ENCODE data around the gene CRYBG3. TPM values are rescaled to one million over a fixed set of nuclear protein-coding genes. Genes with fewer than 3 reads are reported as not detected.

CRYBG3 gene
- polyA plus RNA-seq (2013, experiment 1 of 2) = 3.9 TPM
- polyA plus RNA-seq (2013, experiment 2 of 2) = 5.1 TPM

DNA sequence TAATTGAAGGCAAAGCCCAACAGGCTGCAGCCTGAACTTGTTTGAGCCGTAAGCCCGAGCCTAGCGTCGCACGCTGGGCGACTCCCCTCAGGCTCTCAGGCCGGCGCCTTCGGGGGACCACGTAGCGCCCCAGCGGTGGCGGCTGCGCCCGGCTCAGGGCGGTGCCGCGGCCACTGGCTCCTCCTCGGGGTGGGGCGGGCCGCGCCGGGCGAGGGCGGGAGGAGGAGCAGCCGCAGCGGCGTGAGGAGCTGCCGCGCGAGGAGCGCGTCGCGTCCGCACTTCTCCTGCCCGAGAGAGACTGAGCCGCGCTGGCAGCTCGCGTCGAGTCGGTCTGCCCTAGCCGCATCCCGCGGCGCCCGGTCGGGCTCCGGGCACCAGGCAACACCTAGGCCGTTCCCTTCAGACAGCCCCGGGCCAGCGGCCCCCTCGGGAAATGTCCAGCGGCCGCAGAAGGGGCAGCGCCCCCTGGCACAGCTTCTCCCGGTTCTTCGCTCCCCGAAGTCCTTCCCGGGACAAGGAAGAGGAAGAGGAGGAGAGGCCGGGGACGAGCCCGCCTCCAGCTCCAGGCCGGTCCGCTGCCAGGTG lies at the start of gene CRYBG3:
Gene CRYBG3, plus strand, starts transcription at position 238 of the 585 bp plus-strand sequence. Its CDS starts 196 bp downstream, at position 434.
- no peak within 1 kb of the TSS for H3K27ac ChIP-seq (ENCODE audit: low read depth, low read length, severe bottlenecking)
- H3K9me3 ChIP-seq (ENCODE audit: control insufficient read depth, low read length) = no peaks in the 10 kb centered on the region
- 0 to 1% methylated on average over 23 to 42 of the region's 66 CpGs for WGBS, 2 experiments (ENCODE audit: insufficient coverage in 2 of 2)
- peaks cover 7% of the 10 kb centered on the region for H3K4me1 ChIP-seq (ENCODE audit: control insufficient read depth, insufficient read depth, low read length, poor library complexity, severe bottlenecking)
- H3K36me3 ChIP-seq (ENCODE audit: control insufficient read depth, insufficient read depth, low read length) = no peaks in the 10 kb centered on the region
- H3K4me3 ChIP-seq (ENCODE audit: extremely low read depth, insufficient read depth, low read length, poor library complexity, severe bottlenecking) = peak within 1 kb of the TSS; percentile 77

GRCh38 chr3:97772926-97773325 lies 48.9 kb upstream of the CRYBG3 start:
- H3K4me1 ChIP-seq (ENCODE audit: control insufficient read depth, insufficient read depth, low read length, poor library complexity, severe bottlenecking) = no peaks in the 10 kb centered on the region
- no peak overlapping the region for H3K4me3 ChIP-seq (ENCODE audit: extremely low read depth, insufficient read depth, low read length, poor library complexity, severe bottlenecking)
- peaks cover 6% of the 10 kb centered on the region for H3K9me3 ChIP-seq (ENCODE audit: control insufficient read depth, low read length)
- H3K27ac ChIP-seq (ENCODE audit: low read depth, low read length, severe bottlenecking) = no peak overlapping the region
- 83 to 100% methylated on average over 1 of the region's 3 CpGs for WGBS, 2 experiments (ENCODE audit: insufficient coverage in 2 of 2)
- peaks cover 6% of the 10 kb centered on the region for H3K36me3 ChIP-seq (ENCODE audit: control insufficient read depth, insufficient read depth, low read length)

DNA sequence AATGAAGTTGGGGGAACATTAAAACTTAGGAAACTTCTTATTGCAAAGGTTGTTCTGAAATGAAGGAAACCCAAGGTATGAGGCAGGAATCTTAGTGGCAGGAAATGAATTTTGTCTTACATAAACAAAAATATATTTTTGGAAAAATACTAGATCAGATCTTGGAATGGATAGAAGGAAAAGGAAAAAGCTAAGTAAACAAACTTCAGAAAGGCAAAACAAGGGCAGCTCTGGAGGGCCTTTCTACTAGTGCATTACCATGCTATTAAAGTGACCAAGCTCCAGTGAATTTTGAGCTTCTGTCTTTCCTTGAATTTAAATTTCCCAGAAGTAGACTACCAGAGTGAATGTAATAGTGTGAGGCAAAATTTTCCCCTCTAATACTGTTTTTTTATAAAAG lies 43.7 kb upstream of the CRYBG3 start:
- no peaks in the 10 kb centered on the region for H3K36me3 ChIP-seq (ENCODE audit: control insufficient read depth, insufficient read depth, low read length)
- peak overlapping the region; percentile 18 for H3K27ac ChIP-seq (ENCODE audit: low read depth, low read length, severe bottlenecking)
- H3K4me1 ChIP-seq (ENCODE audit: control insufficient read depth, insufficient read depth, low read length, poor library complexity, severe bottlenecking) = no peaks in the 10 kb centered on the region
- no peaks in the 10 kb centered on the region for H3K9me3 ChIP-seq (ENCODE audit: control insufficient read depth, low read length)
- no peak overlapping the region for H3K4me3 ChIP-seq (ENCODE audit: extremely low read depth, insufficient read depth, low read length, poor library complexity, severe bottlenecking)

- Histone ChIP-seq H3K4me1 (ENCODE audit: control insufficient read depth, insufficient read depth, low read length, poor library complexity, severe bottlenecking) (no peaks in the 10 kb centered on the region), H3K36me3 (ENCODE audit: control insufficient read depth, insufficient read depth, low read length) (no peaks in the 10 kb centered on the region), H3K4me3 (ENCODE audit: extremely low read depth, insufficient read depth, low read length, poor library complexity, severe bottlenecking) (no peak overlapping the region), H3K9me3 (ENCODE audit: control insufficient read depth, low read length) (no peaks in the 10 kb centered on the region), H3K27ac (ENCODE audit: low read depth, low read length, severe bottlenecking) (no peak overlapping the region)
Observed at GRCh38 chr3:97793420-97794019, 28.3 kb upstream of the CRYBG3 start.

DNA sequence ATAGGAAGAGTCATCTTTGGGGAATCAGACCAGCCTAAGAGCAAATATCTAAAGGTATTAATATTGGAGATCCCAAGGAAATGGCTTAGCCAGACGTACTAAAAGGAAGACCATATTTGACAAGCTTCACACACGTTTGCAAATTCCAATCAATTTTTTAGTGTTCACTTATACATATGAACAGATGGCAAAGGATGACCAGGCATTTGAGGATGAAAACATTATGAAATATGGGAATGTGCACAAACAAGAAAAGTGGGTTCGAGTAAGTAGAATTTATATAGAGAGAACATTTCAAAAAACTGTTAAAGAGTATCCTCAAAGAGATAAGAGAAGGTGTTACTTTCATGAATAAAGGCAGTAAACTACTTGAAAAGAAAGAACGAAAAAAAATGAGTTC lies 25.9 kb upstream of the CRYBG3 start:
- no peak overlapping the region for H3K27ac ChIP-seq (ENCODE audit: low read depth, low read length, severe bottlenecking)
- no peak overlapping the region for H3K4me3 ChIP-seq (ENCODE audit: extremely low read depth, insufficient read depth, low read length, poor library complexity, severe bottlenecking)
- no peaks in the 10 kb centered on the region for H3K9me3 ChIP-seq (ENCODE audit: control insufficient read depth, low read length)
- no peaks in the 10 kb centered on the region for H3K4me1 ChIP-seq (ENCODE audit: control insufficient read depth, insufficient read depth, low read length, poor library complexity, severe bottlenecking)
- no peaks in the 10 kb centered on the region for H3K36me3 ChIP-seq (ENCODE audit: control insufficient read depth, insufficient read depth, low read length)
- WGBS, 2 experiments (ENCODE audit: insufficient coverage in 2 of 2) = 100% methylated on average over 1 of the region's 4 CpGs

DNA sequence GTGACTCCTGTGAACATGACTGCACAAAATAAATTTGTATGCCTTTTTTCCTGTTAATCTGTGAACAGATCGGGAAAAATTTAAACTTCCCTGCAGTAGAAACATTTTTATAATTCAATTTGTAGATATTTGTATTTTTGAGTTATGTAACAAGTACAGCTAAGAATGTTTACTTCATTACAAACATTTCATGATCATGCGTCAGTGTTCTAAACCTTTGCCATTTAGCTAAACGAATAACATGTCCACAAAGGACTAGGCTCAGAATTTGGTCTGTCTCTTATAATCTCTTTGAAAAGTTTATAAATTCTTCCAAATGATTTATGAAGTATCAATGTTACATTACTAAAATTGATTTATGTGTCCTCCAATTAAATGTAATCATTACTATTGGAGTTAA lies 17.3 kb upstream of the CRYBG3 start:
- no peak overlapping the region for H3K27ac ChIP-seq (ENCODE audit: low read depth, low read length, severe bottlenecking)
- no peaks in the 10 kb centered on the region for H3K9me3 ChIP-seq (ENCODE audit: control insufficient read depth, low read length)
- H3K4me3 ChIP-seq (ENCODE audit: extremely low read depth, insufficient read depth, low read length, poor library complexity, severe bottlenecking) = no peak overlapping the region
- H3K36me3 ChIP-seq (ENCODE audit: control insufficient read depth, insufficient read depth, low read length) = no peaks in the 10 kb centered on the region
- H3K4me1 ChIP-seq (ENCODE audit: control insufficient read depth, insufficient read depth, low read length, poor library complexity, severe bottlenecking) = no peaks in the 10 kb centered on the region
- WGBS, 2 experiments (ENCODE audit: insufficient coverage in 2 of 2) = no CpG with 5 or more reads among the region's 3 CpGs

DNA sequence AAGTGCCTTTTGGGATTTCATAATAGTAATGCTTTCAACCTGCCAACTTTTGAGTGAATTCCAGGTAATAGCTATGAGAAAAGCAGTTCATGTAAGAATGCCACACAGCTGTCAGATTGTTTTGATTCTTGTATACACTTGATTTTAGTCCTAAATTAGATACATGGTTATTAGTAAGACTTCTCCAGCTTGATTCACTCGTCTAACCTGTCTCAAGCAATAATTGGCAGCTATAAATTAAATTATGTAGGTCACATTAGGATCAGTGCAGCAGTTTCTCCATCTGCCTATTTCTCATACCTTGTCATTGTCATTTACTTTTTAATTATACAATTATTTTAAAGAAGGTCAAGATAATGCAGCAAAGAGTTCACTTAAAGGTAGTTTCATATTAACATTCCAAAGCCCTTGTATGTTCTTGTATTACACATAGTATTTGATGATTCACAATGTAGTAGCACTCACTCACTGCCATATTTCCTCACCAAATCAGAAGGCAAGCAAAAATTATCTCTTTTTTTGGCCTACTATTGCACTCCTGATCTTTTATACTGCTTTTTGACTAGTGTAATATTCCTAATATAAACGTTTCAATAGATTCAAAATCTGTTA lies 10.9 kb upstream of the CRYBG3 start:
- H3K4me1 ChIP-seq (ENCODE audit: control insufficient read depth, insufficient read depth, low read length, poor library complexity, severe bottlenecking) = no peaks in the 10 kb centered on the region
- H3K9me3 ChIP-seq (ENCODE audit: control insufficient read depth, low read length) = no peaks in the 10 kb centered on the region
- H3K4me3 ChIP-seq (ENCODE audit: extremely low read depth, insufficient read depth, low read length, poor library complexity, severe bottlenecking) = no peak overlapping the region
- H3K27ac ChIP-seq (ENCODE audit: low read depth, low read length, severe bottlenecking) = no peak overlapping the region
- no CpG with 5 or more reads among the region's 2 CpGs for WGBS, 2 experiments (ENCODE audit: insufficient coverage in 2 of 2)
- no peaks in the 10 kb centered on the region for H3K36me3 ChIP-seq (ENCODE audit: control insufficient read depth, insufficient read depth, low read length)

- Histone ChIP-seq H3K9me3 (ENCODE audit: control insufficient read depth, low read length) (no peaks in the 10 kb centered on the region), H3K27ac (ENCODE audit: low read depth, low read length, severe bottlenecking) (no peak overlapping the region)
- WGBS, 2 experiments (ENCODE audit: insufficient coverage in 2 of 2) = 0% methylated on average over 1 of the region's 1 CpG
Observed at GRCh38 chr3:97815149-97815917, 6.5 kb upstream of the CRYBG3 start.

DNA sequence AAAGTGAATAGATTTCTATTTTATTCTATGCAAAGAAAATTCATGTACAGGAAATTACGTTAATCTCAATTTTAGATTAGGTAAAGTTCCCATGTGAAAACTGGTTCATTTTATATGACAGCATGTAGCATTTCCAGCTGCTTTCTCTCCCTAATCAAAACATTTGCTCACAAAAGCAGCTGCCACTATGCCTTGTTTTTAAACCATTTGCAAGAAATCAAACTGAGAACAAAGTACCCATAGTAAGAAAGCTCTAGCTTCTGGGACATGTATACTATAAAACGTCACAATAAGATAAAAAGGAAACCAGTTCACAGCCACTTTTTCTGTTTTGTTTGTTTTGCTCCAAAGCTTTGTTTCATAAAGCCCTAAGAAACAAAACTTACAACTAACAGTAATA lies 5.0 kb upstream of the CRYBG3 start:
- no peaks in the 10 kb centered on the region for H3K9me3 ChIP-seq (ENCODE audit: control insufficient read depth, low read length)
- H3K4me1 ChIP-seq (ENCODE audit: control insufficient read depth, insufficient read depth, low read length, poor library complexity, severe bottlenecking) = no peaks in the 10 kb centered on the region
- WGBS, 2 experiments (ENCODE audit: insufficient coverage in 2 of 2) = no CpG with 5 or more reads among the region's 2 CpGs
- no peaks in the 10 kb centered on the region for H3K36me3 ChIP-seq (ENCODE audit: control insufficient read depth, insufficient read depth, low read length)
- H3K4me3 ChIP-seq (ENCODE audit: extremely low read depth, insufficient read depth, low read length, poor library complexity, severe bottlenecking) = no peak overlapping the region
- no peak overlapping the region for H3K27ac ChIP-seq (ENCODE audit: low read depth, low read length, severe bottlenecking)

More at GRCh38 chr3:97815149-97815917, 6.5 kb upstream of the CRYBG3 start:
- Histone ChIP-seq H3K4me3 (ENCODE audit: extremely low read depth, insufficient read depth, low read length, poor library complexity, severe bottlenecking) (no peak overlapping the region), H3K4me1 (ENCODE audit: control insufficient read depth, insufficient read depth, low read length, poor library complexity, severe bottlenecking) (no peaks in the 10 kb centered on the region), H3K36me3 (ENCODE audit: control insufficient read depth, insufficient read depth, low read length) (no peaks in the 10 kb centered on the region)

GRCh38 chr3:97817965-97818364 lies 3.8 kb upstream of the CRYBG3 start:
- no peaks in the 10 kb centered on the region for H3K36me3 ChIP-seq (ENCODE audit: control insufficient read depth, insufficient read depth, low read length)
- 70 to 75% methylated on average over 2 of the region's 3 CpGs for WGBS, 2 experiments (ENCODE audit: insufficient coverage in 2 of 2)
- H3K27ac ChIP-seq (ENCODE audit: low read depth, low read length, severe bottlenecking) = no peak overlapping the region

More at GRCh38 chr3:97817965-97818364, 3.8 kb upstream of the CRYBG3 start:
- Histone ChIP-seq H3K4me1 (ENCODE audit: control insufficient read depth, insufficient read depth, low read length, poor library complexity, severe bottlenecking) (no peaks in the 10 kb centered on the region), H3K4me3 (ENCODE audit: extremely low read depth, insufficient read depth, low read length, poor library complexity, severe bottlenecking) (no peak overlapping the region), H3K9me3 (ENCODE audit: control insufficient read depth, low read length) (no peaks in the 10 kb centered on the region)
